Glutamatergic neuron (in vitro differentiated cells): Measurements from ENCODE around the gene S100A2. TPM values are rescaled to one million over a fixed set of nuclear protein-coding genes. Genes with fewer than 3 reads are reported as not detected.
A peak's percentile ranks its signal among the peaks of the same experiment; 100 is the strongest.

ENCODE experiments used
- DNase-seq: peaks from one replicate; pipeline ENCODE4 v3.0.0; 2022
- H3K27ac Mint-ChIP-seq: one replicate; pipeline ENCODE4 v1.8.0; 2020; ENCODE audit warnings: mild to moderate bottlenecking, mixed read lengths, inconsistent platforms; ENCODE audit not compliant: unreplicated experiment
- H3K27me3 Mint-ChIP-seq: one replicate; pipeline ENCODE4 v1.8.0; 2020; ENCODE audit warnings: mild to moderate bottlenecking, moderate library complexity, mixed read lengths, inconsistent platforms; ENCODE audit not compliant: unreplicated experiment
- H3K36me3 Mint-ChIP-seq: one replicate; pipeline ENCODE4 v1.8.0; 2020; ENCODE audit warnings: mild to moderate bottlenecking, mixed read lengths, inconsistent platforms; ENCODE audit not compliant: unreplicated experiment
- H3K4me1 Mint-ChIP-seq: one replicate; pipeline ENCODE4 v1.8.0; 2020; ENCODE audit warnings: mild to moderate bottlenecking, low read depth, mixed read lengths, inconsistent platforms; ENCODE audit not compliant: unreplicated experiment
- H3K4me3 Mint-ChIP-seq: one replicate; pipeline ENCODE4 v1.8.0; 2020; ENCODE audit warnings: mild to moderate bottlenecking, mixed read lengths, inconsistent platforms; ENCODE audit not compliant: unreplicated experiment
- H3K9me3 Mint-ChIP-seq: one replicate; pipeline ENCODE4 v1.8.0; 2020; ENCODE audit warnings: mild to moderate bottlenecking, moderate library complexity, mixed read lengths, inconsistent platforms; ENCODE audit not compliant: unreplicated experiment
- long read RNA-seq: library from polyadenylated mRNA; unstranded; transcript quantifications from one replicate; pipeline ENCODE4 v2.0.0, GENCODE V29; 2020; ENCODE audit not compliant: unreplicated experiment
- total RNA-seq: library from RNA; stranded (reverse); fragmentation: NEBNext Ultra II Directional; extraction: Animal tissue kit (Norgen Biotek cat#: 25700); gene quantifications from one replicate; pipeline ENCODE4 v1.2.1, GENCODE V29; 2021; ENCODE audit not compliant: unreplicated experiment
- TF ChIP-seq, protein P1 (sequence below): fragments of 200-600 bp; sonication (generic); IDR thresholded peaks from one replicate; pipeline ENCODE4 v1.5.0; 2021; ENCODE audit not compliant: partially characterized antibody, unreplicated experiment

S100A2 gene
- total RNA-seq = 1.1 TPM
- long read RNA-seq = 0 reads

DNA sequence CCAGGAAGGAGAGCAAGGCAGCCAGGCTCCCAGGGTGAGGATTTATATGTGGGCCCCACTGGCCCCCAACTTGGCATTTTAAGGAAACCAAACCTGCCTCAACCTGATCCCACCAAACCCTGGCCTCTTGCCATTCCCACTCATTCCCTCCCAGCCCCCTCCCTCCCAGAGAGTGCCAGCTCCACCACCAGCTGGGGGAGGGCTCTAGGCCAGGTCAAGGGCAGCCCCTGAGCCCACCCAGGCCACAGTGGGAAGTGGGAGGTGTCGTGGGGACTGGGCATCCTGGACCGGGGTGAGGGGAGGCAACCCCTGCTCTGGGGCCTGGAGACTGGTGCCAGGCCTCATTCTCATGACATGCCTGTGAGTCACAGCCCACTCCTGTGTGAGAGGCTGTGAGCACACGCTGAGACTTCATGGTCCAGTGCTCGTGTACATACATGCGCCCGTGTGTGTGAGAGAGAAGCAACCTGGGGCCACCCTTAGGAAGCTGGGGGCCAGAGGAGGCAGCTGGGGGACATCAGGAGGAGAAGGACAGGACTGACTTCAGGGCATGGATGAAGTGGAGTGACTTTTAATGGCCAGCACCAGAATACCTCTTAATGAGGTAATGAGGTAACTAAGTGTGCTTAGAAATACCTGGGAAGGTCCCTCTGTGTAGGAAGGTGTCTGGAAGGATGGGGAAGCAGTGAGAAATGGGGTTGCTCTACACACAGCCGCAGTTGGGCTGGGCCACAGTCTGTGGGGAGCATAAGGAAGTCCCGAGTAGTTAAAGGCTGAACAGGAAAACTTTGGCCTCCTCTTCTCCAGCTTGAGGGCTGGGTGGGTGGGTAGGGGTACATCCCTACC is at the start of gene S100A2:
Gene S100A2 (minus strand): TSS at position 316 of the 846 bp plus-strand sequence. CDS start 1,967 bp downstream, outside the sequence.
- Mint-ChIP-seq H3K9me3 (peaks cover 8% of the 10 kb centered on the region), H3K27ac (peak within 1 kb of the TSS; percentile 87), H3K27me3 (peaks cover 11% of the 10 kb centered on the region)

DNA sequence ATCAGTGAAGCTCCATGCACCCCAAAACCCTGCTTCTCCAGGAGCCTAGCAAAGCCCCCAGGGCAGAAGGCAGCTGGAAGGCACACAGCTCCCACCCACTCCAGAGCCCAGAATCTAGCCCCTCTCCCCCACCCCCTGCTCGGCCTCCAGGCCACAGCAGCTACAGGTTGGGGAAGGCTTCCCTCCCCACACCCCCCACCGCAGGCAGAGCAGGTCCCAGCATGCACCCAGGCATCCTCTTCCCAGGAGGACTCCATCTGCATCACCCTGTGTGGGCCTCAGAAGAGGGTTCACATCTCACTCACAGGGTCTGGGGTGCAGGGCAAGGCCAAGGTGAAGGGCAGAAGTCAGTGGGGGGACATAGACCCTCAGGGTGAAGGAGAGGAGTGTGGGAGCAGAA is 49.8 kb upstream of the S100A2 start:
- TF ChIP-seq, protein P1, sequence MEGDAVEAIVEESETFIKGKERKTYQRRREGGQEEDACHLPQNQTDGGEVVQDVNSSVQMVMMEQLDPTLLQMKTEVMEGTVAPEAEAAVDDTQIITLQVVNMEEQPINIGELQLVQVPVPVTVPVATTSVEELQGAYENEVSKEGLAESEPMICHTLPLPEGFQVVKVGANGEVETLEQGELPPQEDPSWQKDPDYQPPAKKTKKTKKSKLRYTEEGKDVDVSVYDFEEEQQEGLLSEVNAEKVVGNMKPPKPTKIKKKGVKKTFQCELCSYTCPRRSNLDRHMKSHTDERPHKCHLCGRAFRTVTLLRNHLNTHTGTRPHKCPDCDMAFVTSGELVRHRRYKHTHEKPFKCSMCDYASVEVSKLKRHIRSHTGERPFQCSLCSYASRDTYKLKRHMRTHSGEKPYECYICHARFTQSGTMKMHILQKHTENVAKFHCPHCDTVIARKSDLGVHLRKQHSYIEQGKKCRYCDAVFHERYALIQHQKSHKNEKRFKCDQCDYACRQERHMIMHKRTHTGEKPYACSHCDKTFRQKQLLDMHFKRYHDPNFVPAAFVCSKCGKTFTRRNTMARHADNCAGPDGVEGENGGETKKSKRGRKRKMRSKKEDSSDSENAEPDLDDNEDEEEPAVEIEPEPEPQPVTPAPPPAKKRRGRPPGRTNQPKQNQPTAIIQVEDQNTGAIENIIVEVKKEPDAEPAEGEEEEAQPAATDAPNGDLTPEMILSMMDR = no peak
- Mint-ChIP-seq H3K4me3 (no peak overlapping the region), H3K9me3 (peaks cover 6% of the 10 kb centered on the region), H3K27me3 (peaks cover 8% of the 10 kb centered on the region), H3K4me1 (peaks cover under 1% of the 10 kb centered on the region), H3K27ac (no peak overlapping the region), H3K36me3 (peaks cover 6% of the 10 kb centered on the region)
- DNase-seq = no peak

More for the DNA sequence above, at the start of gene S100A2:
- H3K36me3 Mint-ChIP-seq = no peaks in the 10 kb centered on the region
- TF ChIP-seq, protein P1 = no peak
- DNase-seq = no peak
- peaks cover 30% of the 10 kb centered on the region for H3K4me1 Mint-ChIP-seq
- no peak within 1 kb of the TSS for H3K4me3 Mint-ChIP-seq

DNA sequence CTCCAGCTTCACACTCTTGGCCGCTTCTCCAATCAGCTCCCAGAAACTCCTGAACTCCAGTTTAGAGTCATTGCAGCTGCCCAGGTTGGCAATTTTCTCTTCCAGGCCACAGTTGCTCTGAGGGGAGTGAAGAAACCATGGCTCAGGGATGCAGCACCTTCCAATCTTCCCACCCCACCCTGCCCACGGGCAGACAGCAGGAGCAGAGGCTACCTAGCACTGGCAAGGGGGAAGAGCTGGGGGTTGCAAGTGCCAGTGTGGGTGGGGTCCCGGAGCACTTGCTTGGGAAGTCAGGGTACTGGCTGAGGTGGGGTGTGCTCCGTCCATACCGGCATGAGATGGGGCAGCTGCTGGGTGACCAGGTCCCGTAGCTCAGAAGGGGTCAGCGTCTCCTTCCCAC is 49.3 kb upstream of the S100A2 start:
- peaks cover 6% of the 10 kb centered on the region for H3K9me3 Mint-ChIP-seq
- H3K27me3 Mint-ChIP-seq = peaks cover 9% of the 10 kb centered on the region
- peaks cover 6% of the 10 kb centered on the region for H3K36me3 Mint-ChIP-seq
- peaks cover 2% of the 10 kb centered on the region for H3K4me1 Mint-ChIP-seq
- no peak for DNase-seq
- H3K27ac Mint-ChIP-seq = no peak overlapping the region
- TF ChIP-seq, protein P1 = no peak
- no peak overlapping the region for H3K4me3 Mint-ChIP-seq

DNA sequence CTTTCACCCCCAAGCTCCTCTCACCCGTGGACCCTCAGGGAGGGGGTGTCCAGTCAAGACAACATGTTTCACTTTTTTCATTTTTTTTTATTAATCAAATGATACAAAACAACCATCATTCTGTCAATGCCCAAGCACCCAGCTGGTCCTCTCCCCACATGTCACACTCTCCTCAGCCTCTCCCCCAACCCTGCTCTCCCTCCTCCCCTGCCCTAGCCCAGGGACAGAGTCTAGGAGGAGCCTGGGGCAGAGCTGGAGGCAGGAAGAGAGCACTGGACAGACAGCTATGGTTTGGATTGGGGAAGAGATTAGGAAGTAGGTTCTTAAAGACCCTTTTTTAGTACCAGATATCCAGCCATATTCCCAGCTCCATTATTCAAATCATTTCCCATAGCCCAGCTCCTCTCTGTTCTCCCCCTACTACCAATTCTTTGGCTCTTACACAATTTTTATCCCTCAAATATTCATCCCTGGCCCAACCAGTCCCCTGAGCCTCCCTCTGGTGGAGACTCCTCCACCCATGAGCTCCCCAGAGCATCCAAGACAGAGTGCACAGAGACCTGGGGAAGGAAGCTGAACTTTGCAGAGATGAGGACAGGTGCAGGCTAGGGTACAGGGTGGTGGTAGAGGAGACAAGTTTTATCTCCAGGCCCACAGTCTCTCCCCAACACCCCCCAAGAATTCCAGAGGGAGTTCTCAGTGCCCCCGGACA is 48.7 kb upstream of the S100A2 start:
- Mint-ChIP-seq H3K27ac (no peak overlapping the region), H3K36me3 (peaks cover 6% of the 10 kb centered on the region), H3K4me1 (peaks cover 2% of the 10 kb centered on the region), H3K27me3 (peaks cover 9% of the 10 kb centered on the region), H3K4me3 (no peak overlapping the region), H3K9me3 (peaks cover 6% of the 10 kb centered on the region)
- no peak for DNase-seq
- TF ChIP-seq, protein P1 = no peak
